Measurements from ENCODE around the gene FGFR3.
A peak's percentile ranks its signal among the peaks of the same experiment; 100 is the strongest.

The FGFR3 gene

GRCh38 chr4:1826531-1827350 lies 33.6 kb downstream of the FGFR3 start:
- no peak for TF ChIP-seq CTCF (IDR thresholded peaks at IDR 0.05)
- Mint-ChIP-seq H3K9me3 (peaks cover 19% of the 10 kb centered on the region), H3K4me3 (peak overlapping the region; percentile 35), H3K4me1 (peaks cover 15% of the 10 kb centered on the region), H3K27me3 (ENCODE audit: low read depth, poor library complexity) (peaks cover 3% of the 10 kb centered on the region), H3K36me3 (ENCODE audit: low read depth) (peaks cover 66% of the 10 kb centered on the region), H3K27ac (peak overlapping the region; percentile 29)
- DNase-seq = no peak

- Mint-ChIP-seq H3K4me3 (no peak overlapping the region), H3K36me3 (ENCODE audit: low read depth) (peaks cover 51% of the 10 kb centered on the region), H3K4me1 (peaks cover 30% of the 10 kb centered on the region), H3K9me3 (peaks cover 19% of the 10 kb centered on the region), H3K27me3 (ENCODE audit: low read depth, poor library complexity) (peaks cover 3% of the 10 kb centered on the region), H3K27ac (no peak overlapping the region)
- DNase-seq = no peak
- TF ChIP-seq CTCF (IDR thresholded peaks at IDR 0.05) = no peak
These were observed 37.1 kb downstream of the FGFR3 start for GRCh38 chr4:1830234-1830633.

GRCh38 chr4:1830642-1831228 lies 37.6 kb downstream of the FGFR3 start:
- no peak for DNase-seq
- H3K9me3 Mint-ChIP-seq = peaks cover 19% of the 10 kb centered on the region
- TF ChIP-seq CTCF (IDR thresholded peaks at IDR 0.05) = no peak
- H3K27ac Mint-ChIP-seq = no peak overlapping the region
- H3K4me1 Mint-ChIP-seq = peaks cover 35% of the 10 kb centered on the region
- H3K36me3 Mint-ChIP-seq (ENCODE audit: low read depth) = peaks cover 49% of the 10 kb centered on the region
- H3K4me3 Mint-ChIP-seq = no peak overlapping the region
- H3K27me3 Mint-ChIP-seq (ENCODE audit: low read depth, poor library complexity) = peaks cover 3% of the 10 kb centered on the region

GRCh38 chr4:1831331-1831730 lies 38.2 kb downstream of the FGFR3 start:
- Mint-ChIP-seq H3K4me1 (peaks cover 35% of the 10 kb centered on the region), H3K9me3 (peaks cover 19% of the 10 kb centered on the region), H3K36me3 (ENCODE audit: low read depth) (peaks cover 46% of the 10 kb centered on the region), H3K4me3 (no peak overlapping the region), H3K27me3 (ENCODE audit: low read depth, poor library complexity) (peaks cover 3% of the 10 kb centered on the region), H3K27ac (no peak overlapping the region)
- DNase-seq = no peak
- no peak for TF ChIP-seq CTCF (IDR thresholded peaks at IDR 0.05)

- peaks cover 43% of the 10 kb centered on the region for H3K36me3 Mint-ChIP-seq (ENCODE audit: low read depth)
- H3K9me3 Mint-ChIP-seq = peaks cover 16% of the 10 kb centered on the region
These were observed 39.6 kb downstream of the FGFR3 start for GRCh38 chr4:1832690-1833089.

More at GRCh38 chr4:1832690-1833089, 39.6 kb downstream of the FGFR3 start:
- no peaks in the 10 kb centered on the region for H3K27me3 Mint-ChIP-seq (ENCODE audit: low read depth, poor library complexity)
- no peak for TF ChIP-seq CTCF (IDR thresholded peaks at IDR 0.05)
- peaks cover 28% of the 10 kb centered on the region for H3K4me1 Mint-ChIP-seq
- no peak overlapping the region for H3K4me3 Mint-ChIP-seq
- DNase-seq = no peak
- H3K27ac Mint-ChIP-seq = no peak overlapping the region

Data from nephron progenitor cell (in vitro differentiated cells).